ENCODE measurements around the gene TP53BP1. TPM values are rescaled to one million over a fixed set of nuclear protein-coding genes. Genes with fewer than 3 reads are reported as not detected.

Gene TP53BP1
- total and polyA plus RNA-seq, 2 of the 13 experiments (the other 11 are each of a cell fraction or from before 2014, with no cell fraction given), result 17.1 to 17.4 TPM

- Histone ChIP-seq H3K4me2 (ENCODE audit: low read depth, low read length) (no peak overlapping the region), H2AFZ (ENCODE audit: low read length) (no peak overlapping the region), H3K4me1 (ENCODE audit: insufficient read depth, low read length) (peaks cover under 1% of the 10 kb centered on the region; the same call in 1 of the 2 replicates), H3K4me3 (replicated peaks in 1 of 3; ENCODE audit: insufficient read depth in 1 of 3, low read depth in 2 of 3, low read length in 3 of 3) (no peak overlapping the region), H3K27ac (ENCODE audit: extremely low read length, insufficient read depth, low read length) (no peak overlapping the region), H4K20me1 (ENCODE audit: insufficient read depth, low read length) (no peaks in the 10 kb centered on the region), H3K9ac (ENCODE audit: insufficient read depth, low read depth, low read length) (no peak overlapping the region), H3K79me2 (ENCODE audit: insufficient read depth, low read length) (no peaks in the 10 kb centered on the region), H3K9me3 (ENCODE audit: low read length) (no peaks in the 10 kb centered on the region), H3K36me3 (replicated peaks in 1 of 2; ENCODE audit: control insufficient read depth in 1 of 2, insufficient read depth in 2 of 2, low read length in 2 of 2) (peaks cover 2 to 9% of the 10 kb centered on the region in 2 experiments; a peak in 3 of 5 replicates), H3K27me3 (ENCODE audit: control insufficient read depth in 1 of 2, insufficient read depth in 2 of 2, low read length in 2 of 2) (no peaks in the 10 kb centered on the region)
- BruUV-seq (replicated peaks), result no TSS peak
- 86% methylated on average over 2 of the region's 2 CpGs for WGBS (ENCODE audit: low lambda C conversion rate)
- DNase-seq (ENCODE audit: low spot score), result no peak
- no peak for FAIRE-seq
- in situ Hi-C loops (cut with HindIII; ENCODE audit: extremely low pct_ligation_motif_present, low pct_unique_long_range_greater_than_20kb) (loop anchor here (25.0 kb wide), 1 partner anchor 316 kb away; no protein-coding TSS in a partner anchor), intact Hi-C loops (cut with micrococcal nuclease; ENCODE audit: unreplicated experiment) (no loop called here)
- ATAC-seq, result no peak
- POLR2A ChIA-PET, result no interaction called here
- TF ChIP-seq RFX5 (IDR thresholded peaks at IDR 0.05; ENCODE audit: low read depth, low read length) (peak; percentile 87), MED1 (CRISPR knock-in tag; IDR thresholded peaks at IDR 0.05) (no peak)
- CTCF ChIA-PET (ENCODE audit: low intra/inter-chr PET ratio, low total read pairs), result no interaction called here
Measured at GRCh38 chr15:43446344-43446743, 46.6 kb downstream of the TP53BP1 start.

DNA sequence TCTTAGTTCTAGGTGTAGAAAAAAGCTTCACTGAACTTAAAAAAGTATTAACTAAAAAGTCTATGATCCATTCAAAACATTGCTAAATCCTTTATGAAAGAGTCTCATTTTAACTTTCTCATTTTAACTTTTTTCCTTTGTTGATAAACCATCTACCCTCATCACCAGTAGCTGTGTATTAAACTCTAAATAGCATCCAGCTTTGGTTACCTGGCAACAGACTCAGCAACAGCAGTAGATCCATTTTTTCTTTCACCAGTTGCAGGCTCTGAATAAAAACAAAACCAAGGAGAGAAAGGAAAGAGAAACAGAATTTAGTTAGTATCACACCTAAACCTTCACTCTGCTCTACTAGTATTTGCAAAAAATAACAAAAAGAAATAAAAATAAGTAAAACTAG lies 51.6 kb downstream of the TP53BP1 start:
- ChIA-PET CTCF (ENCODE audit: low intra/inter-chr PET ratio, low total read pairs) (no interaction called here), POLR2A (interaction anchor here (1.6 kb wide), 1 partner anchor 69 kb away, joined by 6 read pairs; no protein-coding TSS in a partner anchor)
- no peaks in the 10 kb centered on the region for H3K9me3 ChIP-seq (ENCODE audit: low read length)
- H3K9ac ChIP-seq (ENCODE audit: insufficient read depth, low read depth, low read length), result no peak overlapping the region
- H3K27me3 ChIP-seq (ENCODE audit: control insufficient read depth in 1 of 2, insufficient read depth in 2 of 2, low read length in 2 of 2), result no peaks in the 10 kb centered on the region
- intact Hi-C loops (cut with micrococcal nuclease; ENCODE audit: unreplicated experiment), result loop anchor here (2.0 kb wide), 1 partner anchor 73 kb away; no protein-coding TSS in a partner anchor
- no peak overlapping the region for H3K4me2 ChIP-seq (ENCODE audit: low read depth, low read length)
- peak; percentile 3 for DNase-seq (ENCODE audit: low spot score)
- FAIRE-seq, result no peak
- H3K27ac ChIP-seq (ENCODE audit: extremely low read length, insufficient read depth, low read length), result peak overlapping the region; percentile 51
- ATAC-seq, result no peak
- in situ Hi-C loops (cut with HindIII; ENCODE audit: extremely low pct_ligation_motif_present, low pct_unique_long_range_greater_than_20kb), result loop anchor here (25.0 kb wide), 1 partner anchor 321 kb away; no protein-coding TSS in a partner anchor
- H3K79me2 ChIP-seq (ENCODE audit: insufficient read depth, low read length), result no peaks in the 10 kb centered on the region
- H3K4me3 ChIP-seq (replicated peaks in 1 of 3; ENCODE audit: insufficient read depth in 1 of 3, low read depth in 2 of 3, low read length in 3 of 3), result no peak overlapping the region
- peaks cover 16% of the 10 kb centered on the region for H3K4me1 ChIP-seq (ENCODE audit: insufficient read depth, low read length)
- TF ChIP-seq MIXL1 (CRISPR knock-in tag; IDR thresholded peaks at IDR 0.05), result no peak
- no TSS peak for BruUV-seq (replicated peaks)
- H3K36me3 ChIP-seq (replicated peaks in 1 of 2; ENCODE audit: control insufficient read depth in 1 of 2, insufficient read depth in 2 of 2, low read length in 2 of 2), result peaks cover 3 to 14% of the 10 kb centered on the region in 2 experiments; a peak in 4 of 5 replicates
- H4K20me1 ChIP-seq (ENCODE audit: insufficient read depth, low read length), result no peaks in the 10 kb centered on the region
- H2AFZ ChIP-seq (ENCODE audit: low read length), result no peak overlapping the region

Data from HepG2 (cell line).